ENCODE data around the gene GPBP1L1.

GRCh38 chr1:45656573-45657226 is 29.6 kb downstream of the GPBP1L1 start:
- no peak for TF ChIP-seq CTCF (IDR thresholded peaks at IDR 0.05)
- TF ChIP-seq POLR2A (IDR thresholded peaks at IDR 0.05) = no peak

All from ovary (tissue), 3 donors.